Type B pancreatic cell (in vitro differentiated cells): Measurements from ENCODE around the gene ASPHD2. TPM values are rescaled to one million over a fixed set of nuclear protein-coding genes. Genes with fewer than 3 reads are reported as not detected.

ENCODE experiments used
- DNase-seq: peaks from one replicate; pipeline ENCODE4 v3.0.0; 2021; ENCODE audit warnings: mixed read lengths; ENCODE audit not compliant: unreplicated experiment; ENCODE audit errors: extremely low spot score
- H3K27ac Mint-ChIP-seq: 2 replicates; pipeline ENCODE4 v1.8.0; 2021; ENCODE audit warnings: mild to moderate bottlenecking, mixed read lengths
- H3K27me3 Mint-ChIP-seq: 2 replicates; pipeline ENCODE4 v1.8.0; 2021; ENCODE audit warnings: mixed read lengths
- H3K36me3 Mint-ChIP-seq: 2 replicates; pipeline ENCODE4 v1.8.0; 2021; ENCODE audit warnings: mixed read lengths
- H3K4me1 Mint-ChIP-seq: one replicate; pipeline ENCODE4 v1.8.0; 2021; ENCODE audit warnings: mixed read lengths; ENCODE audit not compliant: unreplicated experiment
- H3K4me3 Mint-ChIP-seq: 2 replicates; pipeline ENCODE4 v1.8.0; 2021; ENCODE audit warnings: mild to moderate bottlenecking, mixed read lengths
- H3K9me3 Mint-ChIP-seq: 2 replicates; pipeline ENCODE4 v1.8.0; 2021; ENCODE audit warnings: mixed read lengths
- total RNA-seq: library from RNA; stranded (reverse); gene quantifications from 2 replicates; pipeline ENCODE4 v1.2.1, GENCODE V29; 2021; ENCODE audit warnings: low replicate concordance
- TF ChIP-seq, protein P1 (sequence below): fragments of 200-600 bp; sonication (generic); conservative IDR thresholded peaks from 2 replicates; pipeline ENCODE4 v1.5.0; 2021; ENCODE audit warnings: antibody characterized with exemption, mild to moderate bottlenecking

ASPHD2 gene
- total RNA-seq, 1 donor from 2014 or later, result 2.4 TPM

DNA sequence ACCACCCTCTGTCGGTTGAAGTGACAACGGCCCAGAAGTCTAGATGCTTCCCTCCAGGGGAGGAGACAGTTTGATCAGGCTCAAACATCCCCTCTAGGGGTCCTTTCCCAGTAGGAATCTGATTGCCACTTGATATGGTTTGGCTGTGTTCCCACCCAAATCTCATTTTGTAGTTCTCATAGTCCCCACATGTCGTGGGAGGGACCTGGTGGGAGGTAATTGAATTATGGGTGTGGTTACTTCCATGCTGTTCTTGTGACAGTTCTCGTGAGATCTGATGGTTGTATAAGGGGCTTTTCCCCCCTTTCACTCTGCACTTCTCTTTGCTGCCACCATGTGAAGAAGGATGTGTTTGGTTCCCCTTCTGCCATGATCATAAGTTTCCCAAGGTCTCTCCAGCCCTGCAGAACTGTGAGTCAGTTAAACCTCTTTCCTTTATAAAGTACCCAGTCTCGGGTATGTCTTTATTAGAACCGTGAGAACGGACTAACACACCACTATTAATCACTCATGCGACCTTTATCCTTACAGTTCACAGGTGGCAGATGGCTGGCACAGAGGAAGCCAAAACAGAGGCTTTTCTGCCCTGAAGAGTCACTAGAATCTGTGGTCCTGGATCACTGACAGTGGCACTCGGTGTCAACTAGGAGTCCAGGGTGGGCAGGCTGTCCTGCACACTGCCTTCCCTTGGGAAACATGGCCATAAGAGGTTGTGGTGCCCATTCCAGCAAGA lies 21.6 kb downstream of the ASPHD2 start:
- Mint-ChIP-seq H3K27ac (no peak overlapping the region), H3K9me3 (no peaks in the 10 kb centered on the region), H3K4me3 (no peak overlapping the region), H3K27me3 (no peaks in the 10 kb centered on the region), H3K36me3 (peaks cover 3% of the 10 kb centered on the region), H3K4me1 (no peaks in the 10 kb centered on the region)
- TF ChIP-seq, protein P1, sequence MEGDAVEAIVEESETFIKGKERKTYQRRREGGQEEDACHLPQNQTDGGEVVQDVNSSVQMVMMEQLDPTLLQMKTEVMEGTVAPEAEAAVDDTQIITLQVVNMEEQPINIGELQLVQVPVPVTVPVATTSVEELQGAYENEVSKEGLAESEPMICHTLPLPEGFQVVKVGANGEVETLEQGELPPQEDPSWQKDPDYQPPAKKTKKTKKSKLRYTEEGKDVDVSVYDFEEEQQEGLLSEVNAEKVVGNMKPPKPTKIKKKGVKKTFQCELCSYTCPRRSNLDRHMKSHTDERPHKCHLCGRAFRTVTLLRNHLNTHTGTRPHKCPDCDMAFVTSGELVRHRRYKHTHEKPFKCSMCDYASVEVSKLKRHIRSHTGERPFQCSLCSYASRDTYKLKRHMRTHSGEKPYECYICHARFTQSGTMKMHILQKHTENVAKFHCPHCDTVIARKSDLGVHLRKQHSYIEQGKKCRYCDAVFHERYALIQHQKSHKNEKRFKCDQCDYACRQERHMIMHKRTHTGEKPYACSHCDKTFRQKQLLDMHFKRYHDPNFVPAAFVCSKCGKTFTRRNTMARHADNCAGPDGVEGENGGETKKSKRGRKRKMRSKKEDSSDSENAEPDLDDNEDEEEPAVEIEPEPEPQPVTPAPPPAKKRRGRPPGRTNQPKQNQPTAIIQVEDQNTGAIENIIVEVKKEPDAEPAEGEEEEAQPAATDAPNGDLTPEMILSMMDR, result no peak
- DNase-seq, result no peak

DNA sequence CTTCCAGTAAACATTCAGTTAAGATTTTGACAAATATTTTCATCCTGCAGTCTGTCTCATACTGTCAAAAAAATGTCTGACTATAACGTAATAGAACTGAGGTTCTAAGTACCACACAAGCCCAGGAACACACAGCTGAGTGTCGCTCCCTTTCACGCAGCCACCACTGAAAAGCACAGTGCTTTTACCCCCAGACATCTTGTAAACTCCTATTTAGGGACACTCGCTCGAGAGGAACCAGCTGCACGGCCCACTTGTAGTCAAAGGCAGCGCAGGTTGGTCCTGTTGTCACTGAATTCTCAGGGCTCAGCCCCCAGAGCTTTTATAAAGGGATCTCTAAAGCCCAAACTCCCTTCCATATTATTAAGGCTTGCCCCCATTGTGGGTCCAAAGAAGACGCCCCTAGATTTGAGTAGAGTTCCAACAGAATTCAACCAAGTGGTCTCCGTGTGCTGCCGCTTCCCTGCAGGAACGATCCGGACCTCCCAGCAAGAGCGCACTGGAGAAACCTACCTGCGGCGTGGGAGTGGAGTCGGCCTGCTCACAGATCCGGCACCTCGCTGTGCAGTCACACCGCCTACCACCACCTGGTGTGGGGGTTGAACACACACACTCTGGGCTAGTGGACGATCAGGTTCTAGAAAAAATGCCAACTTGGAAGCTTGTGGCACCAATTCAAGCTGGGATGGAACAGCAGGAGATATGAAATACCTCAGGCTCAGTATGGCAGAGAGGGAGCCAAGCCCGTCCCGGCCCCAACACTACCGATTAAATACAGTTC lies 23.4 kb downstream of the ASPHD2 start:
- Mint-ChIP-seq H3K27me3 (no peaks in the 10 kb centered on the region), H3K4me1 (no peaks in the 10 kb centered on the region), H3K27ac (no peak overlapping the region), H3K9me3 (no peaks in the 10 kb centered on the region), H3K36me3 (peaks cover 3% of the 10 kb centered on the region), H3K4me3 (no peak overlapping the region)
- DNase-seq, result no peak
- TF ChIP-seq, protein P1, result no peak

DNA sequence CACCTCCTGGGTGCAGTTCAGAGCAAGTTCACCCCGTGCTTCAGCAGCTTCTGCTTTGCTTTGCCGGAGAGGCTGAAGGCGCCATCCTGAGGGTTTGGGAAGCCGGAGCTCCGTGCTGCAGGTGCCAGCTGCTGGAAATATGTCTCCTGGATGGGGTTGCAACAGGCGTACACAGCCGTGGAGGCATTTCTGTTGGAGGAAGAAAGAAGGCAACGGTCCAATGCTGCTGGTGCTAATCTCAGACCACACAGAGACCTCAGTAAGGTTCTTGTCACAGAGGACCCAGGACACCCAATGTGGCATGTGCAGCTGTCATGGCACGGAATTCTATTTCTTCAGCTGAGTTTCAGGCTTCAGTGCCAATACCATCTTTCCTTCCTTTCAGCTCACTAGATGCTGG lies 24.2 kb downstream of the ASPHD2 start:
- peaks cover 3% of the 10 kb centered on the region for H3K36me3 Mint-ChIP-seq
- H3K9me3 Mint-ChIP-seq, result no peaks in the 10 kb centered on the region
- no peaks in the 10 kb centered on the region for H3K27me3 Mint-ChIP-seq
- TF ChIP-seq, protein P1, result no peak
- no peak overlapping the region for H3K4me3 Mint-ChIP-seq
- DNase-seq, result no peak
- H3K4me1 Mint-ChIP-seq, result no peaks in the 10 kb centered on the region
- no peak overlapping the region for H3K27ac Mint-ChIP-seq

DNA sequence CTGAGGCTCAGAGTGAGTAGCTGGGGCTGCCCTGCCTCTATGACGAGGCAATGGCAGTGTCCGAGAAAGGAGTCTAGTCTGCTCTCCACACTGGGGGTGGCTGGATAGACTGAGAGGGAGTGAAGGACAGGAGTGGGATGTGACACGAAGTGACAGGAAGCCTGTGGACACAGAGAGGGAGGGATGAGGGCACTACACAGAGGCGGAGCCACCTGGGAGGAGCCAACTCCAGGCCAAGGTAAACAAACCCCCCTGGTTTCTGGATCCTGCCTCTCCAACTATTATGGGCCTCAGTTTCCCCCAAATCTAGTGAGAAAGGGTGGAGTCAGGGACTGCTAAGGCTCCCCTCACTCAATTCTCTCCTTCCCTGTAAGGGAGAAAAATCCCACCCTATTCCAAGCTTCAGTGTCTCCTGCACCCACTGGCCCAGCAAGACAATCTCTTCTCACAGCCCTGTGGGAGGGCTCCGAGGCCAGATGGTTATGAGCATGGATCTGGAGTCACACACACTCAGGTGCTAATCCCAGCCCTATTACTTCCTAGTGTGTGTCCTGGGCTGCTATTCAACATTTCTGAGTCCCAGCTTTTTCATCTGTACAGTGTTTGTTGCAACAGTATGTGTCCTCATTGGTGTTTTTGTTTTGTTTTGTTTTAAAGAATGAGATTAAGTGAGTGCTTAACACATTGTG lies 24.9 kb downstream of the ASPHD2 start:
- no peaks in the 10 kb centered on the region for H3K27me3 Mint-ChIP-seq
- H3K27ac Mint-ChIP-seq, result no peak overlapping the region
- DNase-seq, result no peak
- H3K36me3 Mint-ChIP-seq, result peaks cover 3% of the 10 kb centered on the region
- no peaks in the 10 kb centered on the region for H3K4me1 Mint-ChIP-seq
- H3K9me3 Mint-ChIP-seq, result no peaks in the 10 kb centered on the region
- TF ChIP-seq, protein P1, result no peak
- no peak overlapping the region for H3K4me3 Mint-ChIP-seq

DNA sequence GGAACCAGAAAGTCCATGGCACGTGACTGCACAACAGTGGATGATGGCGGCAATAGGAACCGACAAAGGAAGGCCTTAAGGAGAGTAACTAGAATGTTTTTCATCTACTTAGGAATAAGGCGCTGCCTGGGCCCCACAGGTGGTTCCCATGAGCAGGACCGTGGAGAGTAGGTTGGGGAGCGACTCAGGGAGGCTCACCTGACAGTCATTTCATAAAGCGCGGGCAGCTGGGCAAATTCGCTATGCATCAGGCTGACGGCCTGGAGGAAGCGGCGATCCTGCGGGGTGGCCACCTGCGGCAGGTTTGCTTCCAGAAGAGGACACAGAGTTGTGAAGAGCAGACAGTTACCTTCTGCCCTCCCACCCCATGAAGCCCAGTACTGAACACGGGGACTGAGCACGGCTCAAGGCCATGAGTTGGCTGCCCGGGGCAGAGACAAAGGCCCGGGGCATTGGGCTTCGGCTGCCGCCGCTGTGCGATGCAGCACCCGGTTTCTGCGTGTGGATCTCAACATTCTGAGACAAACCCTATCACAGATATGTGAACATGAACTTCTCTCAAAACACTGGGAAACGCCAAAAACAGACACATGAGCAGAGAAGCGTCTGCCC lies 28.7 kb downstream of the ASPHD2 start:
- Mint-ChIP-seq H3K27ac (no peak overlapping the region), H3K36me3 (no peaks in the 10 kb centered on the region), H3K4me1 (peaks cover 10% of the 10 kb centered on the region), H3K9me3 (no peaks in the 10 kb centered on the region), H3K4me3 (no peak overlapping the region), H3K27me3 (no peaks in the 10 kb centered on the region)
- DNase-seq, result no peak
- TF ChIP-seq, protein P1, result no peak
